ENCODE data around the gene ATXN7L3.

ATXN7L3 gene

DNA sequence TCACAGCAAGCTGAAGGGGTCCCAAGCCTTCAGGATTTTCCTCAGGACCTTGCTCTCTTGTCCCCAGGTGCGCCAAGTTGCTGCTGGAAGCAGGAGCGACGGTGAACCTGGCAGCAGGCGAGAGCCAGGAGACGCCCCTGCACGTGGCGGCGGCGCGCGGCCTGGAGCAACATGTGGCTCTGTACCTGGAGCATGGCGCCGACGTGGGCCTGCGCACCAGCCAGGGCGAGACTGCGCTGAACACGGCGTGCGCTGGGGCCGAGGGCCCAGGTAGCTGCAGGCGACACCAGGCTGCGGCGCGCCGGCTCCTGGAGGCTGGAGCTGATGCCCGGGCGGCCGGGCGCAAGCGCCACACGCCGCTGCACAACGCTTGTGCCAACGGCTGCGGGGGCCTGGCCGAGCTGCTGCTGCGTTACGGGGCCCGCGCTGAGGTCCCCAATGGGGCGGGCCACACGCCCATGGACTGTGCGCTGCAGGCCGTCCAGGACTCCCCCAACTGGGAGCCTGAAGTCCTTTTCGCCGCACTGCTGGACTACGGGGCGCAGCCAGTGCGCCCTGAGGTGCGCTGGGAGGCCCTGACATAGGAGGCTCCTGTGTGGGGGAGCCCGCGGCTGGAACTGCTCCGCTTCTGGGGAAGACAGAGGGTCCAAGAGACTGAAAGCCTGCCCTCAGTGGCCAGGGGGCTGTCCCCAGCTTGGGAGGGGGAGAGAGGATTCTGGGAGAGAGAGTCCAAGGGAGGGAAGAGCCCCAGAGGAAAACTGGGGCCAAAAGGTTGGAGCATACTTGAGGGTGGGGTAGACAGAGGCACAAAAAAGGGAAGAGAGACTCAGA, 22.8 kb downstream of the ATXN7L3 start:
- no peak overlapping the region for H3K27ac ChIP-seq
- no peak for TF ChIP-seq CTCF (conservative IDR thresholded peaks at IDR 0.05)
- TF ChIP-seq ZFX (IDR thresholded peaks at IDR 0.05): no peak

DNA sequence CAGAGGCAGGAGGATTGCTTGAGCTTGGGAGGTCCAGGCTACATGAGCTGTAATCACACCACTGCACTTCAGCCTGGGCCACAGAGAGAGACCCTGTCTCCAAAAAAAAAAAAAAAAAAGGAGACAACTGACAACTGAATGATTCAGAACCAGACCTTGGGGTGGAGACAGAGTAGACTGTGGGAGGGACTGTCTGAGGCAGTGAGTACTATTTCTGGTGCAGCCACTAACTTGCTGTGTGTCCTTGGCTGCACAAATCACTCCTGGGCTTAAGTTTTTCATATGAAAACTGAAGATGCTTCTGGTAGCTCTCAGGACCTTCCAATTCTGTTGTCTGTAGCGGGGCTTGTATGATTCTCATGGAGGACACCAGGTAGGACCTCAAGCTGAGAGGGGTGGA, 23.4 kb downstream of the ATXN7L3 start:
- no peak overlapping the region for H3K27ac ChIP-seq

DNA sequence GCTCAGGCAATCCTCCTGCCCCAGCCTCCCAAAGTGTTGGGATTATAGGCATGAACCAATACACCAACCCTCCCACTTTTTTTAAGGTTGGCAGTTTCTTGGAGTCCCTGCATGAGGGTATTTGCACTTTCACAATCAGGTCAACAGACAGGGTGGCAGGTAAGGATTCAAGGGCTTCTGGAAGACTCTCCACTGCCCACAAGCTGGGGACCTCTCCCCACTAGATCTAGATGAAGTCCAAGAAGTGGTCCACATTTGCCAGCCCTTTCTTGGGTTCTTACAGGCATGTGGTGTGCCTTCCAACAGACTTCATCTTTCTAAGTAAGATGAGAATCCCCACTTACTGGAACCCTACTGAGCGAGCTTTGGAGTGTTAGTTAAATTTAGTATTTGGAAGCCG, 25.3 kb downstream of the ATXN7L3 start:
- H3K27ac ChIP-seq: no peak overlapping the region
- TF ChIP-seq CTCF (conservative IDR thresholded peaks at IDR 0.05) (no peak), ZFX (IDR thresholded peaks at IDR 0.05) (no peak)

More for the DNA sequence above, 23.4 kb downstream of the ATXN7L3 start:
- no peak for TF ChIP-seq ZFX (IDR thresholded peaks at IDR 0.05)
- TF ChIP-seq CTCF (conservative IDR thresholded peaks at IDR 0.05): no peak

- TF ChIP-seq ZFX (IDR thresholded peaks at IDR 0.05): no peak
- TF ChIP-seq CTCF (conservative IDR thresholded peaks at IDR 0.05): no peak
- no peak overlapping the region for H3K27ac ChIP-seq
Observed at GRCh38 chr17:44171931-44172455, 27.7 kb downstream of the ATXN7L3 start.

DNA sequence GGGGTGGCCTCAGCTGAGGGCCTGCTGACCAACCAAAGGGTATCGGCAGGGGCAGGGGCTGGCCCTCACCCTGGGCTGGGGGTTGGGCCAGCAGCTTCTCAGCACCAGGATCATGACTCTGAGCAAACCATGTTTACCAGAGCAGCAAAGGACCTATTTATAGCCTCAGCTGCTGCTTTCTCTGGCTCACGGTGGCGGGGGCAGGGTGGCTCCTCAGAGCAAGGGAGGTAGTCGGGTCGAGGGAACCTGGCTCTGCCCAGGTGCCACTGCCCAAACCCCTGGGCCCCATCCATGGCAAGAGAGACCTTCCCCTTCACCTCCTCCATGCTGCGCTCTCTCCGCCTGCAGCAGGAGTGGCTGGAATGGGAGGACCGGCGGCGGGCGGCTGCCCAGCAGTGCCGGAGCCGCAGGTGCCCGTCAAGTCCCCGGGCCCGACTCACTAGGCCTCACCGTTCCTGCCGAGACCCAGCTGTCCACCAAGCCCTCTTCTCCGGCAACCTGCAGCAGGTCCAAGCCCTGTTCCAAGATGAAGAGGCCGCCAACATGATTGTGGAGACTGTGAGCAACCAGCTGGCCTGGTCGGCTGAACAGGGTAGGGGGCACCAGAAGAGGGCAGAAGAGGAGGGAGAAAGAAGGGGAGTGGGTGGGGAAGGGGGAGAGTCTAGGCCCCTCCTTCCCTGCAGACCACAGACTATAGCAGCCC, 29.0 kb downstream of the ATXN7L3 start, which contains the start of gene ASB16:
ASB16 (plus strand) TSS at position 206 of the 703 bp plus-strand sequence; CDS start at position 292, 86 bp downstream.
- TF ChIP-seq CTCF (conservative IDR thresholded peaks at IDR 0.05): no peak
- TF ChIP-seq ZFX (IDR thresholded peaks at IDR 0.05): no peak
- no peak within 1 kb of the TSS for H3K27ac ChIP-seq

DNA sequence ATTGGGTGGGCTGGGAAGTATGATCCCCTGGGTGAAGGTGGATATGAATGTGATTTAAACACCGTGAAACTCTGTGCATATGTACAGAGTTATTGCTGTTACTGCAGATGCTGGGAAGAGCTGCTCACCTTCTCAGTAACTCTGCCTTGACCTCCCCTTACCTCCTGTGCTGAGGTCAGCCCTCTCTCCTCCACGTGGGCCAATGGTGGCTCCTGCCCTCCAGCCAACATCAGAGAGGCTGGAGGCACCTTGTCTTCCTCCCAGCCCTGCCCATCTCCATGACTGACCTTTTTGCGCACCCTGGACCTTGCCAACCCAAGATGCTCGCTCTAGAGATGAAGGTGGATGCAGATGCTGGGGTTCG, 29.6 kb downstream of the ATXN7L3 start:
- no peak for TF ChIP-seq CTCF (conservative IDR thresholded peaks at IDR 0.05)
- no peak for TF ChIP-seq ZFX (IDR thresholded peaks at IDR 0.05)
- no peak overlapping the region for H3K27ac ChIP-seq

Data from C4-2B (cell line).